H9 (cell line): Measurements from ENCODE around the gene CNOT4. TPM values are rescaled to one million over a fixed set of nuclear protein-coding genes. Genes with fewer than 3 reads are reported as not detected.

Source experiments
- DNase-seq: peaks from one replicate; pipeline ENCODE4 v3.0.0-alpha.2; 2017
- H2AFZ ChIP-seq: one replicate; pipeline ENCODE4 v1.6.1; 2013; ENCODE audit warnings: mild to moderate bottlenecking, low read length, control low read depth, moderate library complexity
- H2AK5ac ChIP-seq: 2 replicates; pipeline ENCODE4 v1.6.1; 2013; ENCODE audit warnings: low read length, control low read depth, mixed read lengths; ENCODE audit not compliant: insufficient read length
- H2BK120ac ChIP-seq: one replicate; pipeline ENCODE4 v1.6.1; 2013; ENCODE audit warnings: low read depth, mild to moderate bottlenecking, low read length, control low read depth, inconsistent platforms; ENCODE audit not compliant: poor library complexity, severe bottlenecking
- H2BK12ac ChIP-seq: 2 replicates; pipeline ENCODE4 v1.6.1; 2013; ENCODE audit warnings: low read length, control low read depth, mixed read lengths, low read depth; ENCODE audit not compliant: insufficient read length
- H2BK15ac ChIP-seq: 2 replicates; pipeline ENCODE4 v1.6.1; 2013; ENCODE audit warnings: low read depth, low read length, control low read depth
- H2BK20ac ChIP-seq: one replicate; pipeline ENCODE4 v1.6.1; 2013; ENCODE audit warnings: low read depth, mild to moderate bottlenecking, low read length, control low read depth, inconsistent platforms; ENCODE audit not compliant: poor library complexity, severe bottlenecking
- H2BK5ac ChIP-seq: 2 replicates; pipeline ENCODE4 v1.6.1; 2013; ENCODE audit warnings: low read length, control low read depth, mixed read lengths; ENCODE audit not compliant: insufficient read length
- H3K14ac ChIP-seq: 2 replicates; pipeline ENCODE4 v1.6.1; 2013; ENCODE audit warnings: low read length, control low read depth; ENCODE audit not compliant: insufficient read depth
- H3K18ac ChIP-seq: 2 replicates; pipeline ENCODE4 v1.6.1; 2013; ENCODE audit warnings: low read depth, mild to moderate bottlenecking, mixed read lengths, low read length, control low read depth; ENCODE audit not compliant: insufficient read length
- H3K23ac ChIP-seq: 2 replicates; pipeline ENCODE4 v1.6.1; 2013; ENCODE audit warnings: low read length, control low read depth, mixed read lengths, low read depth; ENCODE audit not compliant: insufficient read length
- H3K23me2 ChIP-seq: 2 replicates; pipeline ENCODE4 v1.6.1; 2013; ENCODE audit warnings: low read depth, mild to moderate bottlenecking, mixed read lengths, low read length, control low read depth; ENCODE audit not compliant: insufficient read length, poor library complexity, severe bottlenecking
- H3K27ac ChIP-seq: 2 replicates; pipeline ENCODE4 v1.5.1; 2013; ENCODE audit warnings: low read length, control low read depth, mixed read lengths, low read depth; ENCODE audit not compliant: insufficient read length
- H3K27me3 ChIP-seq: 2 replicates; pipeline ENCODE4 v1.6.1; 2013; ENCODE audit warnings: low read length, control low read depth, inconsistent platforms; ENCODE audit not compliant: insufficient read depth
- H3K4ac ChIP-seq: 2 replicates; pipeline ENCODE4 v1.6.1; 2013; ENCODE audit warnings: low read depth, mild to moderate bottlenecking, control low read depth, inconsistent platforms, low read length, moderate library complexity
- H3K4me1 ChIP-seq: 2 replicates; pipeline ENCODE4 v1.6.1; 2013; ENCODE audit warnings: low read length, control low read depth, inconsistent platforms; ENCODE audit not compliant: insufficient read depth
- H3K4me2 ChIP-seq: 2 replicates; pipeline ENCODE4 v1.6.1; 2013; ENCODE audit warnings: low read length, control low read depth, mixed read lengths; ENCODE audit not compliant: insufficient read length, insufficient read depth
- H3K56ac ChIP-seq: 2 replicates; pipeline ENCODE4 v1.6.1; 2013; ENCODE audit warnings: low read depth, mild to moderate bottlenecking, mixed read lengths, low read length, control low read depth; ENCODE audit not compliant: insufficient read length
- H3K79me1 ChIP-seq: 2 replicates; pipeline ENCODE4 v1.6.1; 2013; ENCODE audit warnings: low read depth, mild to moderate bottlenecking, moderate library complexity, low read length, control low read depth, inconsistent platforms; ENCODE audit not compliant: insufficient read depth, poor library complexity, severe bottlenecking
- H3K79me2 ChIP-seq: 2 replicates; pipeline ENCODE4 v1.6.1; 2013; ENCODE audit warnings: low read length, control low read depth, inconsistent platforms; ENCODE audit not compliant: insufficient read depth
- H3K9ac ChIP-seq: 2 replicates; pipeline ENCODE4 v1.6.1; 2013; ENCODE audit warnings: low read length, control low read depth, mixed read lengths; ENCODE audit not compliant: insufficient read length; ENCODE audit errors: extremely low read depth
- H3K9me3 ChIP-seq: one replicate; pipeline ENCODE4 v1.6.1; 2013; ENCODE audit warnings: low read depth, low read length, inconsistent platforms; ENCODE audit not compliant: control insufficient read depth
- H3T11ph ChIP-seq: one replicate; pipeline ENCODE4 v1.6.1; 2013; ENCODE audit warnings: mild to moderate bottlenecking, low read length, control low read depth, inconsistent platforms
- H4K20me1 ChIP-seq: one replicate; pipeline ENCODE4 v1.6.1; 2013; ENCODE audit not compliant: control insufficient read depth, insufficient read length, insufficient read depth
- H4K5ac ChIP-seq: 2 replicates; pipeline ENCODE4 v1.6.1; 2013; ENCODE audit warnings: low read depth, mild to moderate bottlenecking, mixed read lengths, low read length, control low read depth; ENCODE audit not compliant: insufficient read length
- H4K8ac ChIP-seq: replicated peaks from 2 replicates; pipeline ENCODE4 v1.6.1; 2013; ENCODE audit warnings: low read length, control low read depth, mixed read lengths, low read depth; ENCODE audit not compliant: insufficient read length
- H4K91ac ChIP-seq: 2 replicates; pipeline ENCODE4 v1.6.1; 2013; ENCODE audit warnings: low read depth, mild to moderate bottlenecking, moderate library complexity, mixed read lengths, low read length, control low read depth; ENCODE audit not compliant: insufficient read length
- H3K27ac Mint-ChIP-seq, 3 experiments: 2 replicates in 2 of 3; 3 replicates in 1 of 3; pipeline ENCODE4 v1.8.0; 2020 to 2021; ENCODE audit warnings: mixed read lengths in 3 of 3, mild to moderate bottlenecking in 1 of 3, moderate library complexity in 1 of 3
- H3K27me3 Mint-ChIP-seq: 2 replicates; pipeline ENCODE4 v1.8.0; 2021; ENCODE audit warnings: low read depth, mild to moderate bottlenecking, moderate library complexity, mixed read lengths
- H3K36me3 Mint-ChIP-seq, 3 experiments: 2 replicates in 2 of 3; 3 replicates in 1 of 3; pipeline ENCODE4 v1.8.0; 2020 to 2021; ENCODE audit warnings: low read depth in 3 of 3, mixed read lengths in 3 of 3; ENCODE audit not compliant: insufficient read depth in 1 of 3
- H3K4me1 Mint-ChIP-seq, 2 experiments: 2 replicates each; pipeline ENCODE4 v1.8.0; 2020; ENCODE audit warnings: mixed read lengths in 2 of 2
- H3K4me3 Mint-ChIP-seq, 2 experiments: 2 replicates in 1 of 2; 3 replicates in 1 of 2; pipeline ENCODE4 v1.8.0; 2020 to 2021; ENCODE audit warnings: mild to moderate bottlenecking in 2 of 2, mixed read lengths in 2 of 2, moderate library complexity in 1 of 2
- H3K9me3 Mint-ChIP-seq, 2 experiments: 2 replicates in 1 of 2; 3 replicates in 1 of 2; pipeline ENCODE4 v1.8.0; 2020; ENCODE audit warnings: mild to moderate bottlenecking in 2 of 2, mixed read lengths in 2 of 2, moderate library complexity in 1 of 2
- CTCF ChIP-seq: fragments of 200-600 bp; sonication (generic); conservative IDR thresholded peaks from 3 replicates; pipeline ENCODE4 v1.8.0; 2021; ENCODE audit warnings: antibody characterized with exemption, mild to moderate bottlenecking
- WGBS: extraction: QIAGEN DNeasy Blood & Tissue Kit; methylation state at CpG from one replicate; pipeline ENCODE4 v1.1.7; 2013; ENCODE audit warnings: missing lambda C conversion rate, low lambda C conversion rate, mixed read lengths; ENCODE audit not compliant: insufficient read length; ENCODE audit errors: extremely low coverage; 5-methylcytosine and 5-hydroxymethylcytosine counted together
- total RNA-seq: library from RNA; stranded (reverse); gene quantifications from 2 replicates; pipeline ENCODE4 v1.2.1, GENCODE V29; 2021

The CNOT4 gene
- total RNA-seq, 1 experiment from 2014 or later: 27.4 TPM

GRCh38 chr7:135517060-135517459, 7.2 kb upstream of the CNOT4 start:
- Histone ChIP-seq H3K9ac (no peak overlapping the region), H2BK12ac (no peak overlapping the region), H2BK5ac (no peak overlapping the region), H3K18ac (no peak overlapping the region), H3K23ac (no peak overlapping the region), H3K79me1 (no peaks in the 10 kb centered on the region), H3K4ac (no peak overlapping the region), H3K27ac (no peak overlapping the region), H3K9me3 (no peaks in the 10 kb centered on the region), H3K23me2 (no peaks in the 10 kb centered on the region), H3K56ac (no peak overlapping the region), H2BK120ac (no peak overlapping the region), H2AK5ac (no peak overlapping the region), H3K79me2 (no peaks in the 10 kb centered on the region), H3T11ph (no peak overlapping the region), H4K5ac (no peak overlapping the region), H4K20me1 (no peaks in the 10 kb centered on the region), H2BK15ac (no peak overlapping the region), H4K8ac (no peak overlapping the region), H4K91ac (no peak overlapping the region), H3K14ac (no peak overlapping the region), H2BK20ac (no peak overlapping the region), H2AFZ (no peak overlapping the region), H3K27me3 (no peaks in the 10 kb centered on the region), H3K4me1 (no peaks in the 10 kb centered on the region), H3K4me2 (no peak overlapping the region)
- H3K4me3 Mint-ChIP-seq: no peak overlapping the region
- H3K27me3 Mint-ChIP-seq: no peaks in the 10 kb centered on the region
- H3K9me3 Mint-ChIP-seq: no peaks in the 10 kb centered on the region
- no peak for TF ChIP-seq CTCF
- DNase-seq: no peak
- peaks cover 0 to 3% of the 10 kb centered on the region in 2 experiments; a peak in 1 of 4 replicates for H3K4me1 Mint-ChIP-seq
- no CpG with 5 or more reads among the region's 3 CpGs for WGBS
- no peaks in the 10 kb centered on the region for H3K36me3 Mint-ChIP-seq
- no peak overlapping the region for H3K27ac Mint-ChIP-seq
